ENCODE data around the gene YWHAB.
"Not testable (repeated sequence)": the region's sequence is repeated elsewhere in the genome, so short reads cannot be mapped to it uniquely, and the experiment has no call there.

YWHAB gene

GRCh38 chr20:44856442-44856841 is 29.1 kb upstream of the YWHAB start:
- DNase-seq (ENCODE audit: low read depth): no peak
- H3K4me3 ChIP-seq (ENCODE audit: low read depth, low read length): no peak overlapping the region
- no peak for TF ChIP-seq CTCF (IDR thresholded peaks at IDR 0.05; ENCODE audit: low read depth, low read length, missing control alignments)

- TF ChIP-seq CTCF (IDR thresholded peaks at IDR 0.05; ENCODE audit: low read depth, low read length, missing control alignments): no peak
- H3K4me3 ChIP-seq (ENCODE audit: low read depth, low read length): no peak overlapping the region
- DNase-seq (ENCODE audit: low read depth): no peak
These were observed 28.6 kb upstream of the YWHAB start for GRCh38 chr20:44856856-44857448.

- H3K4me3 ChIP-seq (ENCODE audit: low read depth, low read length): no peak overlapping the region
- TF ChIP-seq CTCF (IDR thresholded peaks at IDR 0.05; ENCODE audit: low read depth, low read length, missing control alignments): no peak
- DNase-seq (ENCODE audit: low read depth): no peak
These were observed 26.7 kb upstream of the YWHAB start for GRCh38 chr20:44858606-44859360.

- no peak for DNase-seq (ENCODE audit: low read depth)
- no peak for TF ChIP-seq CTCF (IDR thresholded peaks at IDR 0.05; ENCODE audit: low read depth, low read length, missing control alignments)
- H3K4me3 ChIP-seq (ENCODE audit: low read depth, low read length): no peak overlapping the region
These were observed 23.9 kb upstream of the YWHAB start for GRCh38 chr20:44861531-44862006.

- DNase-seq (ENCODE audit: low read depth): no peak
- no peak for TF ChIP-seq CTCF (IDR thresholded peaks at IDR 0.05; ENCODE audit: low read depth, low read length, missing control alignments)
- no peak overlapping the region for H3K4me3 ChIP-seq (ENCODE audit: low read depth, low read length)
These were observed 23.2 kb upstream of the YWHAB start for GRCh38 chr20:44862286-44862685.

GRCh38 chr20:44863365-44864084 is 22.0 kb upstream of the YWHAB start:
- not testable (repeated sequence) for H3K4me3 ChIP-seq (ENCODE audit: low read depth, low read length); DNase-seq (ENCODE audit: low read depth)

- not testable (repeated sequence) for H3K4me3 ChIP-seq (ENCODE audit: low read depth, low read length); DNase-seq (ENCODE audit: low read depth)
These were observed 21.0 kb upstream of the YWHAB start for GRCh38 chr20:44864493-44864892.
